LoVo (cell line): ENCODE measurements around the gene ADSL.
A peak's percentile ranks its signal among the peaks of the same experiment; 100 is the strongest.

Source experiments
- DNase-seq: peaks from one replicate; pipeline ENCODE4 v3.0.0-alpha.2; 2016; ENCODE audit warnings: low spot score

ADSL gene

DNA sequence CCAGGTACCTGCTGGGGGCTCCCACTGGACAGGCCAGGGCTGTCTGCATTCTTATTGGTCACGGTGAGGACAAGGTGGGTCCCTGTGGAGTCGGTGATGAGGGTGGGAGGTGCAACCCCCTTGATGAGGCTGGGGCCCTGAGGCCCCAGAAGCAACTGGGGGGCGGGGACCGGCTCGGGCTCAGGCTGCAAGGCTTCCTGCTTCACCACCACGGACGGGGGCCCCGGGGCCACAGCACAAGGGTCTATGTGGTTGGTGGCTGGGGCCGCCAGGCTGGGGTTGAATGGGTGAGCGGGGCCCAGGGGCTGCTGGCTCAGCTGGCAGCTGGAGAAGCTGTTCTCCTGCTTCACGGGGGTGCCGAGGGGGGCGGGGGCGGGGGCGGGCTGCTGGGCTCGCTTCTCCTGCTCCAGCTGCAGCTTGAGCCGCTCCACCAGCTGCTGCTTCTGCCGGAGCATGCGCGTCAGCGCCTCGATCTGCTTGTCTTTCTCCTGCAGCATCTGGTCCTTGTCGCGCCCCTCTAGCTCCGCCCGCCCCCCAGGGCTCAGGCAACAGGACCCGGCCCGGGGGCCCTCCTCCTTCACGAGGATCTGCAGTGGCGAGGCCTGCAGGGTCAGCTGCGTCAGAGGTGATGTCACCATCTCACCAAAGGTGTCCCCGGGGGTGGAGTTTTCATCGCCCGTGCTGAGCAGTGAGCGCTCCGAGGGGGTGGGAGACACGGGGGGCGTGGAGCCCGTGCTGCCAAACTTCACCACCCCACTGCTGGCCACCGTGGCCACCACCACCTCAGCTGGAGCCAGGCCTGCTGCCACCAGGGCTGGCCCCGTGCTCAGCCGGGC lies 72.3 kb downstream of the ADSL start:
- DNase-seq = no peak

DNA sequence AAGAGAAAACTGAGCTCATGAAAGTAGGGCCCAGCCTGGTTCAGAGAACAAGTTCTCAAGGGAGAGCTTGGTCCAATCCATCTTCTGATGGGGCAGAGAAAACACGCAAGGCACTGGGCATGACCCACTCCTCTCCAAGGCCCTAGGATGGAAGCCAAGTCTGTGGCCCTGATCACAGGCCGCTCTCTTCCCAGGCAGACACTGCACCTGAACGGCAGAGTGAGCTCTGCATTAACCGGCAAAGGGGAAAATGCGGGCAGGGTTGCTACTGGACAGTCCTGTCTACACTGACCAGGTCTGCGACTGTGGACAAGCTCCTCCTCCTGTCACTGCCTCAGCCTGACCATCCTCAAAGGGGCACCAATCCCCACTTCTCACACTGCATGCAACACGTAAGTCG lies 73.4 kb downstream of the ADSL start:
- DNase-seq = no peak

- no peak for DNase-seq
Measured at GRCh38 chr22:40420341-40421081, 74.2 kb downstream of the ADSL start.

- no peak for DNase-seq
Measured at GRCh38 chr22:40421082-40421350, 74.7 kb downstream of the ADSL start.

DNA sequence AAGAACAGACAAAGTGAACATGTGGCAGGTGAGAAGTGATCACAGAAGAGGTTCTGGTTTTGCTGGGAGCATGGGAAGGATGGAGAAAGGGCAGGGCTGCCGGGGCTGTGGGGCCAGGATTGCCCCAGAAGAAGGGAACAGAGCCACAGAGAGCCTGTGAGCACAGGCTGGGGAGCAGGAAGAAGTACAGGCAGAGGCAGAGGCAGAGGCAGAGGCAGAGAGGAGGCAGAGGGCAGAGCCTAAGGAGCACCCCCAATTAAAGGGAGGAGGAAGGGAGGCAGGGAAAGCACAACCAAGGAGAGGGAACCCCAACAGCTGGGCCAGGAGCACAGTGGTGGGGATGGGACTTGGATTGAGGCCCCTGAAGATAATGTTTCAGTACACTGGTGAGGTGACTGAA lies 75.6 kb downstream of the ADSL start:
- no peak for DNase-seq

GRCh38 chr22:40422558-40423309 lies 76.4 kb downstream of the ADSL start:
- DNase-seq = no peak

GRCh38 chr22:40423310-40423688 lies 77.0 kb downstream of the ADSL start:
- no peak for DNase-seq

- no peak for DNase-seq
Measured at GRCh38 chr22:40423882-40424640, 77.8 kb downstream of the ADSL start.

DNA sequence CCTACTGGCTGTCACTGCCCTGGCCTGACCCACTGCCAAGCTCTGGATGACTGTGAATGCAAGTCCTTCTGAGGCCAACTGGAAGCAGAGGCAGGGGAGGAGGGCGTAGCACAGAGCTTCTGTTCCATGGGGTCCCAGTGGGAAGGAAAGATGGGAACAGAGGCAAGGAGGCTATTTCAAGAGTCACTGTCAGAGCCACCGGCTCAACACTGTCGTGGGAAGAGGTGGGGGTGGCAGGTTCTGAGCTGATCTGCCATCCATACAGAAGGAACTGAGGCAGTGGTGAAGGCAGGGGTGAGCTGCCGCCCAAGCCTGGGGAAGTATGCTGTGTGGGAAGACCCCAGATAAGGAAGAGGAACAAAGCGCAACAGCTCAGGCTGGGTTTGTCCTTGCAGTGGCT lies 78.8 kb downstream of the ADSL start:
- no peak for DNase-seq

DNA sequence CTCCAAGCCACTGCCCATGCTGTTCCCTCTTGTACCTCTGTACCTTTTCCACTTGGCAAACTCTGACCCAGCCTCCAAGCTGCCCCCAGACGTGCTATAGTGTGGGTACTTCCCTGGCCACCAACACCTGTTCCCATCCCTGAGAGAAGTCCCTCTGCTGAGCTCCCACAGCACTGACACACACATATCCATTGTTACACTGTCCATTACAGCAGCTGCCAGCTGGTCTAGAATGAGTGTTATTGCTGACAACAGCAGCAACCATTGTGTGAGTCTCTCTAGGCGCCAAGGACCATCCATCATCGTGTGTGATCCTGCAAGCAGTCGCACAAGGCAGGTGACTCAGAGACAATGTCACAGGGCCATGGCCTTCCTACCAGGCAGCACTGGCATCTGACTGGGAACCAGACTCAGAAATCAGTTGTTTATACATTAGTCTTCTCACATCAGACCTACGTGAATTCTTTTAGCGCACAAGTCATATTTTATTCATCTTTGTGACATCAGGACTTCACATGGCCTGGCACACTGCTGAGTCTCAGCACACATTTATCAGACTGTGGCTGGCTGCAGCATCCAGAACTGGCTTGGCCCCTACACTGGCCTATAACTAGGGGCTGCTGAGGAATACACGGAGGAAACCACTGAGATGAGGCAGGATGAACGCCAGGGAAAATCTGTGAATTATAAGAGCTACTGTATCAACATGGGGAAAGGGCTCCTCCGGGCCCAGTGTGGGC lies 80.5 kb downstream of the ADSL start:
- DNase-seq = no peak

DNA sequence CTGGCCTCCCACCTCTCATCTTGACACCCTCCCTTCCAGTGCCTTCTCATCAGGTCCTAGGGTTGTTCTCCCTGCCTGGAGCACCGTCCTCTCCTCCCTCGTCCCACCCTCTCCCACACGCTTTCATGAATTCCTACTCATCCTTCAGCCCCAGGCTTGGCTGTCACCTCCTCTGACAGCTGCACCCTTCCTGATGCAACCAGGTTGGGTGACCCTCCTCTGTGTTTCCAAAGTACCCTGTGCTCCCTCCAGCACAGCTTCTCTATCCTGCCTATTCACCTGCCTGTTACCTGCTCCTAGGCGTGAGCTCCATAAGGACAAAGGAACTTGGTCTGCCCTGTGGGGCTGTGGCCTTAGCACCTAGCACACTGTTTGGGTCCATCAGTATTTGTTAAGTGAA lies 82.5 kb downstream of the ADSL start:
- no peak for DNase-seq

DNA sequence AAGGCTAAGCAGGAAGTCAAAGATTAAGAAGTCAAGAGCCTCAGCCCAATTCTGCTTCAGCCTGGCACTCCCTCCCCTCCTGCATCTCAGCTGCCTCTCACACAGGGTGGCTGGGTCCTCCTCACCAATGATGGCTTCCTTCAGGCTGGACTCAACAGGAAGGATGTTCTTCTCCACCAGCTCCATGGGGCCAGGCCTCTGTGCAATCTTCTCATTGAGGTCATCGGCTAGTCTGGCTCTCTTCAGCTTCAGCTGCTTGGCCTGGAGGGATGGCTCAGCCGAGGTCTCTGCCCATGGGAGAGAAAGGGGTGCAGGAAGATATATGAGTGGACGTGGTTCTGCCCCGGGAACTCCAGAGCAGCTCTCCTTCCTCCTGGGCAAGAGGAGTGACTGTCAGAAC lies 83.2 kb downstream of the ADSL start:
- no peak for DNase-seq

DNA sequence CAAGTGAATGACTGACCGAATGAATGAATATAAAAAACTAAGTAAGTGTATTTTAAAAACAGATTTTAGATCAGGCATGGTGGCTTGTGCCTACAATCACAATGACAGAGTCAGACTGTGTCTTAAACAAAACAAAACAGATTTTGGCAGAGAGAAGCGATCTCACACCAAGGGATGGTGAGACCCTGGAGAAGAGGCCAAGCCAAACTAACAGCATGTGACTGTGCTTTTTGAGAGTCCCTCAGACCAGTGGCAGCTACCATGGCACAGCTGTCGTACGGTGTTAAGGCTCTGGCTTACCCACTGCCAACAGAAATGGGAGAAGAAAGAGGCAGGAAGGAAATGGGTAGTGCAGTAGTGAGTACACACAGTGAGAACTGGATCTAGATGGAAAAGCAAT lies 84.7 kb downstream of the ADSL start:
- DNase-seq = no peak

DNA sequence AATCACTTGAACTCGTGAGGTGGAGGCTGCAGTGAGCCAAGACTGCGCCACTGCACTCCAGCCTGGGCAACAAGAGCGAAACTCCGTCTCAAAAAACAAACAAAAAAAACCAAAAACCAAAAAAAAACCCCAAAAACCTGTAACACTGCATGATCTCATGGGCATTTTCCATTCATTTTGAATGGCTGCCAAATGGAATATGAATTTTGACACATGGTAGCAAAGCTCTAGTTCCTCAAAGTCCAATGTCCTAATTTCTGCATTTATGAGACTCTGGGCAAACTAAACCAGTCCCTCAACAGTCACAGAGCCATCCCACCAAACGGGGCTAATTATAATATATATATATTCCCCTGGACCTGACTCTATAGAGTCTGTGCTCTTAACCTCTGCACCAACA lies 85.9 kb downstream of the ADSL start:
- DNase-seq = no peak

- DNase-seq = no peak
Measured at GRCh38 chr22:40432625-40433024, 86.3 kb downstream of the ADSL start.

- DNase-seq = no peak
Measured at GRCh38 chr22:40433416-40434090, 87.3 kb downstream of the ADSL start.

DNA sequence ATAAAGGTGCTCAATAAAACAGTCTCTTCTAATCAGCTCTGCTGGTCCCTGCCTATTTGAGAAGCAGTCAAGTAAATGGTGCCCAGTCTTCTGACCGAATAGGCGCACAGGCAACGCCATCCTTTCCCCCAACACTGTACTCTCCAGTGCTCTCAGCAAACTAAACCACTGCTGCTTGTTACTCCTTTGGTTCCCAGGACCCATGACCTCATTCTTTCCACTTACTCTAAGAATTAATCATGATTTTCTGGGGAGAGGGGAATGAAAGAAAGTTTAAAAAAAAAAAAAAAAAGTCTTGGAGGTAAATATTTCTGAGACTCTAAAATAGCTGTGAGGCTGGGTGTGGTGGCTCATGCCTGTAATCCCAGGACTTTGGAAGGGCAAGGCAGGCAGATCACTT lies 87.8 kb downstream of the ADSL start:
- DNase-seq = no peak

DNA sequence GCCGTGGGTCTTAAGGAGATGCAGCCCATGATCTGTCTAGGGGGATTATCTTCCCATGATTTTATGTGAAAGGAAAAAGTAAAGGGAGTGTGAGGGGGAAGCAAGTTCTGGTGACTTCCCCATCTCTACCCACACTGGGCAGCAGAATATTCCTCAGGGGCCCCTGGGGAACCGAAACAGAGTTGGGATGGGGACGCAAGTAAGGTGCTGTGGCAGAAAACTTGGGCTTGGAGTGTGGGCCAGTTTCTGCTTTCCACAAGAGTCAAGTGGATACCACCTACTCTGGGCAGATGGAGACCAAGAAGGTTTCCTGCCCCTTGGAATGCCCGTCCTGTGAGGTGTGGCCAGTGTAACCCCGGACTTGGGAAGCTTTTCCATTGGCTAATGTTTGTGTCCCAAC lies 88.4 kb downstream of the ADSL start:
- no peak for DNase-seq

- DNase-seq = peak; percentile 45
Measured at GRCh38 chr22:40436505-40437431, 90.5 kb downstream of the ADSL start.
